Endothelial cell of umbilical vein (primary cell): ENCODE results near the gene SNX24. TPM values are rescaled to one million over a fixed set of nuclear protein-coding genes. Genes with fewer than 3 reads are reported as not detected.

Source experiments
- BruUV-seq: library from RNA; stranded (reverse); fragments of 400-500 nt; replicated peaks from 2 replicates; lab custom pipeline; 2021; lab: Mats Ljungman, UMichigan
- CTCF ChIA-PET: fragments of 300-600, 350-600 bp; sonication (Branson Sonifier 250); formaldehyde crosslinking; loops from one replicate; lab custom pipeline; 2021; ENCODE audit warnings: antibody characterized with exemption, inconsistent platforms; lab: Charles Lee
- POLR2A ChIA-PET: fragments of 300-600, 350-600 bp; sonication (Branson Sonifier 250); formaldehyde crosslinking; loops from one replicate; lab custom pipeline; 2021; ENCODE audit warnings: antibody characterized with exemption, inconsistent platforms; lab: Charles Lee
- DNase-seq: peaks from one replicate; pipeline ENCODE4 v3.0.0-alpha.2; 2011; ENCODE audit warnings: low read depth, low spot score
- FAIRE-seq: peaks from 2 replicates; lab custom pipeline; 2011; peaks lifted over from hg19 to GRCh38; lab: Jason Lieb, UNC
- H2AFZ ChIP-seq: 2 replicates; pipeline ENCODE4 v1.6.0; 2012; ENCODE audit warnings: low read depth, low read length, control low read depth, inconsistent platforms
- H3K27ac ChIP-seq: 2 replicates; pipeline ENCODE4 v1.5.1; 2011; ENCODE audit warnings: low read depth, mild to moderate bottlenecking, control low read depth, low read length, moderate library complexity; ENCODE audit not compliant: insufficient read depth
- H3K27me3 ChIP-seq, 2 experiments: 2 replicates each; pipeline versions ENCODE4 v1.6.0 to v1.6.1; 2011; ENCODE audit warnings: low read length in 2 of 2, mixed read lengths in 1 of 2; ENCODE audit not compliant: control insufficient read depth in 2 of 2, insufficient read depth in 2 of 2
- H3K36me3 ChIP-seq, 2 experiments: 2 replicates in 1 of 2; 3 replicates in 1 of 2; pipeline ENCODE4 v1.5.1; 2011; ENCODE audit warnings: low read length in 2 of 2, mild to moderate bottlenecking in 1 of 2, moderate library complexity in 1 of 2; ENCODE audit not compliant: control insufficient read depth in 2 of 2, insufficient read depth in 2 of 2; ENCODE audit errors: extremely low read depth in 1 of 2
- H3K4me1 ChIP-seq: 3 replicates; pipeline ENCODE4 v1.5.1; 2011; ENCODE audit warnings: mild to moderate bottlenecking, low read length; ENCODE audit not compliant: control insufficient read depth, insufficient read depth; ENCODE audit errors: extremely low read depth
- H3K4me2 ChIP-seq: 2 replicates; pipeline ENCODE4 v1.6.1; 2011; ENCODE audit warnings: low read length, control low read depth, mixed read lengths; ENCODE audit not compliant: insufficient read depth
- H3K4me3 ChIP-seq, 3 experiments: fragments of 200-600 bp in 1 of 3; sonication (generic), shearing (Covaris generic) in 1 of 3; replicated peaks in 1 of 3; 2 replicates each; pipeline ENCODE4 v1.5.1; 2011 to 2016; ENCODE audit warnings: control low read depth in 3 of 3, low read length in 3 of 3, mild to moderate bottlenecking in 2 of 3, inconsistent platforms in 1 of 3, low read depth in 1 of 3, moderate library complexity in 1 of 3; ENCODE audit not compliant: insufficient read depth in 1 of 3
- H3K79me2 ChIP-seq: 2 replicates; pipeline ENCODE4 v1.6.0; 2012; ENCODE audit warnings: low read length, inconsistent platforms; ENCODE audit not compliant: control insufficient read depth, insufficient read depth
- H3K9ac ChIP-seq: replicated peaks from 2 replicates; pipeline ENCODE3; 2011; ENCODE audit warnings: low read length, control low read depth; ENCODE audit not compliant: insufficient read depth; ENCODE audit errors: extremely low read depth
- H3K9me1 ChIP-seq: replicated peaks from 3 replicates; pipeline ENCODE4 v1.6.0; 2011; ENCODE audit warnings: mild to moderate bottlenecking, low read length; ENCODE audit not compliant: control insufficient read depth, insufficient read depth; ENCODE audit errors: extremely low read depth
- H3K9me3 ChIP-seq: replicated peaks from 2 replicates; pipeline ENCODE4 v1.5.1; 2012; ENCODE audit warnings: low read length, inconsistent platforms; ENCODE audit not compliant: control insufficient read depth, insufficient read depth
- H4K20me1 ChIP-seq: replicated peaks from 2 replicates; pipeline ENCODE3; 2011; ENCODE audit warnings: mild to moderate bottlenecking, low read length; ENCODE audit not compliant: control insufficient read depth, insufficient read depth; ENCODE audit errors: extremely low read depth
- CTCF ChIP-seq, 2 donors: IDR thresholded peaks; 1 replicate in 1 of 2; 2 replicates in 1 of 2; pipeline ENCODE4 v1.5.1; 2011; ENCODE audit warnings: low read length in 2 of 2, mild to moderate bottlenecking in 2 of 2, moderate library complexity in 2 of 2, control low read depth in 1 of 2, inconsistent platforms in 1 of 2, low read depth in 1 of 2; ENCODE audit not compliant: insufficient read depth in 1 of 2; ENCODE audit errors: extremely low read depth in 1 of 2
- EZH2 ChIP-seq: IDR thresholded peaks from 2 replicates; pipeline ENCODE4 v1.6.1; 2012; ENCODE audit warnings: borderline replicate concordance, low read depth, mild to moderate bottlenecking, moderate library complexity, low read length, inconsistent platforms; ENCODE audit not compliant: severe bottlenecking
- FOS ChIP-seq: IDR thresholded peaks from 2 replicates; pipeline ENCODE4 v1.6.1; 2011; ENCODE audit warnings: mild to moderate bottlenecking, low read length, moderate library complexity, borderline replicate concordance; ENCODE audit not compliant: insufficient read depth
- GATA2 ChIP-seq: IDR thresholded peaks from 2 replicates; pipeline ENCODE4 v1.7.0; 2011; ENCODE audit warnings: low read depth, mild to moderate bottlenecking, moderate library complexity, mixed read lengths, low read length; ENCODE audit not compliant: insufficient read length, insufficient read depth
- JUN ChIP-seq: IDR thresholded peaks from 2 replicates; pipeline ENCODE4 v1.6.1; 2011; ENCODE audit warnings: borderline replicate concordance, low read depth; ENCODE audit not compliant: insufficient read length, insufficient read depth
- MYC ChIP-seq: IDR thresholded peaks from one replicate; pipeline ENCODE4 v1.6.1; 2011; ENCODE audit warnings: mild to moderate bottlenecking, low read depth, low read length
- POLR2A ChIP-seq: IDR thresholded peaks from 2 replicates; pipeline ENCODE4 v1.6.1; 2012; ENCODE audit warnings: low read depth, mild to moderate bottlenecking, control low read depth, low read length
- POLR2AphosphoS5 ChIP-seq: IDR thresholded peaks from 2 replicates; pipeline ENCODE4 v1.6.1; 2012; ENCODE audit warnings: low read depth, mild to moderate bottlenecking, control low read depth, low read length, moderate library complexity; ENCODE audit not compliant: insufficient read depth
- dilution Hi-C: fragments of 300-500 bp; cut with MboI; formaldehyde crosslinking; loops from one replicate; pipeline ENCODE4 v1.15.0; 2019; ENCODE audit warnings: low sequenced_read_pairs; ENCODE audit not compliant: extremely low pct_ligation_motif_present
- intact Hi-C: fragments of 100-400 bp; cut with micrococcal nuclease; formaldehyde crosslinking; loops from one replicate; pipeline ENCODE4 v1.10.0; 2022
- polyA plus RNA-seq, 4 experiments: library from polyadenylated mRNA; depleted of rRNA in 3 of 4; stranded (reverse) in 3 of 4; unstranded in 1 of 4; fragments of >200 nt; gene quantifications; 2 replicates each; pipeline versions ENCODE4 v1.2.1 to v1.2.3, GENCODE V29; 2011 to 2012; ENCODE audit warnings: missing spikeins in 1 of 4
- total RNA-seq: library from RNA; stranded (reverse); gene quantifications from 2 replicates; pipeline ENCODE4 v1.2.3, GENCODE V29; 2021
- TF ChIP-seq, protein P1 (sequence below): IDR thresholded peaks from 2 replicates; pipeline ENCODE4 v1.6.1; 2011; ENCODE audit not compliant: insufficient read depth, insufficient read length

Gene SNX24
- total and polyA plus RNA-seq, 2 donors (not counting 3 experiments of a cell fraction or from before 2014, with no cell fraction given): 2.9 to 14.9 TPM

DNA sequence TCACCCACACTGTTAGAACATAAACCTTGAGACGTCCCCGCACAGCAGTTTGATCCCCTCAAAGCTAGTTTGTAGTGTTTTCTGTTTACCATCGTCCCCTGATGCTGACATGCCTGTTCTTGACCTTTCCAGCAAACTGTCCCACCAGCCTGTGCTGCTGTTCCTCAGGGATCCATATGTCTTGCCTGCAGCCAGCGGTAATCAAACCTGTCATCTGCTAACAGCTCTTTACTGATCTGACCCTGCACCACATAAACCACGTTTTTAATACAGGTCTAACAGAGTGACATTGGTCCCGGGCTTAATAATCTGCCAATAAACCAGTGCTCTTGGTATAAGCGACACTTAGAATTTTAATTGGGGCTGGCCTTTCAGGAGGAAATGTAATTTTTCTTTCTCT is 156.4 kb downstream of the SNX24 start:
- Histone ChIP-seq H2AFZ (no peak overlapping the region), H3K9me3 (no peaks in the 10 kb centered on the region), H3K4me3 (no peak overlapping the region), H3K4me1 (no peaks in the 10 kb centered on the region), H3K9me1 (no peaks in the 10 kb centered on the region), H3K27ac (no peak overlapping the region), H3K27me3 (no peaks in the 10 kb centered on the region), H3K79me2 (no peaks in the 10 kb centered on the region), H3K4me2 (no peak overlapping the region), H4K20me1 (no peaks in the 10 kb centered on the region), H3K36me3 (no peaks in the 10 kb centered on the region), H3K9ac (no peak overlapping the region)
- intact Hi-C loops (loop anchor here (5.0 kb wide), 1 partner anchor 300 kb away; no protein-coding TSS in a partner anchor), dilution Hi-C loops (no loop called here)
- DNase-seq (no peak), FAIRE-seq (no peak)
- POLR2A ChIA-PET: no interaction called here
- CTCF ChIA-PET: no interaction called here
- no TSS peak for BruUV-seq
- TF ChIP-seq JUN (no peak), POLR2AphosphoS5 (no peak), MYC (no peak), EZH2 (no peak), FOS (no peak), POLR2A (no peak), CTCF (IDR thresholded peaks at IDR 0.05; ENCODE audit: extremely low read depth in 1 of 2, insufficient read depth in 1 of 2, low read depth in 1 of 2, low read length in 2 of 2) (no peak), GATA2 (no peak)
- TF ChIP-seq, protein P1, sequence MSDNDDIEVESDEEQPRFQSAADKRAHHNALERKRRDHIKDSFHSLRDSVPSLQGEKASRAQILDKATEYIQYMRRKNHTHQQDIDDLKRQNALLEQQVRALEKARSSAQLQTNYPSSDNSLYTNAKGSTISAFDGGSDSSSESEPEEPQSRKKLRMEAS: no peak
